NCI-H774 (cell line): ENCODE data around the gene MAP7D2.

Experiments
- DNase-seq: peaks from one replicate; lab custom pipeline; 2025; lab: John Stamatoyannopoulos, UW

MAP7D2 gene

GRCh38 chrX:20038966-20039365, 77.7 kb downstream of the MAP7D2 start:
- DNase-seq: no peak

- no peak for DNase-seq
These were observed 79.5 kb downstream of the MAP7D2 start for GRCh38 chrX:20037186-20037585.

- no peak for DNase-seq
These were observed 84.5 kb downstream of the MAP7D2 start for GRCh38 chrX:20032201-20032600.

GRCh38 chrX:20029728-20030127, 87.0 kb downstream of the MAP7D2 start:
- no peak for DNase-seq

GRCh38 chrX:20028588-20028987, 88.1 kb downstream of the MAP7D2 start:
- DNase-seq: no peak

GRCh38 chrX:20026278-20026677, 90.4 kb downstream of the MAP7D2 start:
- DNase-seq: no peak

- no peak for DNase-seq
These were observed 96.9 kb downstream of the MAP7D2 start for GRCh38 chrX:20019672-20020365.

GRCh38 chrX:20016616-20016945, 100.1 kb downstream of the MAP7D2 start:
- DNase-seq: no peak

GRCh38 chrX:20015945-20016615, 100.6 kb downstream of the MAP7D2 start:
- no peak for DNase-seq

GRCh38 chrX:20015422-20015821, 101.3 kb downstream of the MAP7D2 start:
- DNase-seq: no peak

GRCh38 chrX:20011608-20012007, 105.1 kb downstream of the MAP7D2 start:
- DNase-seq: no peak

- DNase-seq: no peak
These were observed 108.6 kb downstream of the MAP7D2 start for GRCh38 chrX:20007962-20008622.

- no peak for DNase-seq
These were observed 110.8 kb downstream of the MAP7D2 start for GRCh38 chrX:20005883-20006282.

- DNase-seq: no peak
These were observed 115.1 kb downstream of the MAP7D2 start for GRCh38 chrX:20001588-20001987.

- DNase-seq: no peak
These were observed 125.4 kb downstream of the MAP7D2 start for GRCh38 chrX:19991350-19991718.

GRCh38 chrX:19990556-19991349, 126.0 kb downstream of the MAP7D2 start, which contains the start of gene BCLAF3:
Gene BCLAF3, minus strand, starts transcription at chrX:19991061. Its CDS starts 20,797 bp downstream, at chrX:19970264.
- peak; percentile 79 for DNase-seq

GRCh38 chrX:19990151-19990555, 126.6 kb downstream of the MAP7D2 start:
- no peak for DNase-seq

- DNase-seq: no peak
These were observed 128.9 kb downstream of the MAP7D2 start for GRCh38 chrX:19987856-19988255.

- no peak for DNase-seq
These were observed 130.2 kb downstream of the MAP7D2 start for GRCh38 chrX:19986531-19986930.

GRCh38 chrX:19981947-19982346, 134.8 kb downstream of the MAP7D2 start:
- DNase-seq: no peak

- no peak for DNase-seq
These were observed 140.9 kb downstream of the MAP7D2 start for GRCh38 chrX:19975845-19976244.

GRCh38 chrX:19972984-19973383, 143.7 kb downstream of the MAP7D2 start:
- no peak for DNase-seq
